Neural progenitor cell (in vitro differentiated cells): ENCODE data around the gene MPPED1. TPM values are rescaled to one million over a fixed set of nuclear protein-coding genes. Genes with fewer than 3 reads are reported as not detected.

Experiments used
- DNase-seq: peaks from one replicate; pipeline ENCODE4 v3.0.0-alpha.2; 2016; ENCODE audit warnings: low spot score
- H2AFZ ChIP-seq: fragments of 200-600 bp; sonication (generic); replicated peaks from 2 replicates; pipeline ENCODE4 v1.6.1; 2016; ENCODE audit warnings: antibody characterized with exemption
- H3F3A ChIP-seq: fragments of 200-600 bp; sonication (generic); 2 replicates; pipeline ENCODE4 v1.6.1; 2016; ENCODE audit warnings: antibody characterized with exemption, low read depth
- H3K27ac ChIP-seq: fragments of 200-600 bp; sonication (generic); 2 replicates; pipeline ENCODE4 v1.5.1; 2016; ENCODE audit warnings: mild to moderate bottlenecking
- H3K27me3 ChIP-seq: fragments of 200-600 bp; sonication (generic); 2 replicates; pipeline ENCODE4 v1.6.1; 2016; ENCODE audit warnings: mild to moderate bottlenecking, moderate library complexity
- H3K36me3 ChIP-seq: fragments of 200-600 bp; sonication (generic); 2 replicates; pipeline ENCODE4 v1.5.1; 2016
- H3K4me1 ChIP-seq: fragments of 200-600 bp; sonication (generic); 2 replicates; pipeline ENCODE4 v1.6.1; 2016; ENCODE audit warnings: mixed run types
- H3K4me2 ChIP-seq: fragments of 200-600 bp; sonication (generic); 2 replicates; pipeline ENCODE4 v1.6.1; 2016
- H3K4me3 ChIP-seq: fragments of 200-600 bp; sonication (generic); 2 replicates; pipeline ENCODE4 v1.5.1; 2016
- H3K79me2 ChIP-seq: fragments of 200-600 bp; sonication (generic); 2 replicates; pipeline ENCODE4 v1.6.1; 2016; ENCODE audit warnings: low read depth
- H3K9ac ChIP-seq: fragments of 200-600 bp; sonication (generic); 2 replicates; pipeline ENCODE4 v1.6.1; 2016
- H3K9me3 ChIP-seq: fragments of 200-600 bp; sonication (generic); 2 replicates; pipeline ENCODE4 v1.5.1; 2016; ENCODE audit warnings: low read depth
- H4K20me1 ChIP-seq: fragments of 200-600 bp; sonication (generic); 2 replicates; pipeline ENCODE4 v1.6.1; 2016; ENCODE audit warnings: low read depth
- H3K27ac Mint-ChIP-seq: 3 replicates; pipeline ENCODE4 v1.8.0; 2021; ENCODE audit warnings: mixed read lengths
- H3K27me3 Mint-ChIP-seq: 2 replicates; pipeline ENCODE4 v1.8.0; 2022; ENCODE audit warnings: low read depth, mild to moderate bottlenecking, inconsistent platforms, moderate library complexity, mixed read lengths; ENCODE audit not compliant: insufficient read depth
- H3K36me3 Mint-ChIP-seq: 3 replicates; pipeline ENCODE4 v1.8.0; 2021; ENCODE audit warnings: mixed read lengths
- H3K4me1 Mint-ChIP-seq: 3 replicates; pipeline ENCODE4 v1.8.0; 2021; ENCODE audit warnings: mixed read lengths
- H3K4me3 Mint-ChIP-seq: 3 replicates; pipeline ENCODE4 v1.8.0; 2021; ENCODE audit warnings: mild to moderate bottlenecking, moderate library complexity, mixed read lengths
- H3K9me3 Mint-ChIP-seq: 3 replicates; pipeline ENCODE4 v1.8.0; 2020; ENCODE audit warnings: mixed read lengths
- EZH2 ChIP-seq: fragments of 200-600 bp; sonication (generic); IDR thresholded peaks from 2 replicates; pipeline ENCODE4 v1.6.1; 2017; ENCODE audit warnings: antibody characterized with exemption, mild to moderate bottlenecking, moderate library complexity
- EZH2phosphoT487 ChIP-seq: fragments of 200-600 bp; sonication (generic); IDR thresholded peaks from 2 replicates; pipeline ENCODE4 v1.6.1; 2017; ENCODE audit warnings: antibody characterized with exemption
- total RNA-seq: library from RNA; depleted of rRNA; stranded (reverse); fragments of >200 nt; gene quantifications from 2 replicates; pipeline ENCODE4 v1.2.3, GENCODE V29; 2015; ENCODE audit warnings: low replicate concordance
- TF ChIP-seq, protein P1 (sequence below): fragments of 200-600 bp; sonication (generic); IDR thresholded peaks from 2 replicates; pipeline ENCODE4 v1.5.1; 2017; ENCODE audit warnings: antibody characterized with exemption, mild to moderate bottlenecking

Gene MPPED1
- total RNA-seq, 1 donor from 2014 or later: 2.0 TPM

DNA sequence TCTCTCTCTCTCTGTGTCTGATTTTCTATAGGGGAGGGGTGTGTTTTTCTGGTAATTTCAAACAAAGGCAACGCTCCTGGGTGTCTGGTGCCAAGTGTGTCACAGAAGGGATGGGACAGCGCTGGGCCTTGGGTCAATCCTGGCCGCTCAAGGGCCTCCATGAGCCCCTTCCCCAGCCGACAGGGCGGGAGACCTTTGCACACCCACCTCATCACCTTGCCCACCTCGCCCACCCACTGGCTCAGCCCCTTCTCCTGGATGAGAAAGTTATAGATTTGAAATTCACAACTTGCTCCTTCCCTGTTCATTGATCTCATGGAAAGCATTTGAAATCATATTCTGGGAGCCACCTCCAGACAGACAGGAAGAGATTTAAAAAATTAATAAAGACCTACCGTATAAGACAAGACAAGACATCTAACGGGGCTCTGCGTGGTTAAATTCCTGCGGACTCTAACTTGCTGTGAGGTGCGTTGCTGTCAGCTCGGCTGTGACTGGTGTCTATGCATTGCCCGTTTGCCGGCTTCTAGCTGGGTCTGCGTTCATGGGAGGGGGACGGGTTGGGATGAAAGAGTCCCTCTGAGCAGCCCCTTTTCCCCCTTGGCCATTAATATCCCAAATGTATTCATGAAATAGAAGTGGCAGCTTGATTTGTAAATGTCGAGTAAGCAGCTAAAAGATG is 27.0 kb downstream of the MPPED1 start:
- no peaks in the 10 kb centered on the region for H3K27me3 ChIP-seq
- H3K36me3 Mint-ChIP-seq: no peaks in the 10 kb centered on the region
- no peak for TF ChIP-seq EZH2phosphoT487
- no peak for TF ChIP-seq EZH2
- TF ChIP-seq, protein P1, sequence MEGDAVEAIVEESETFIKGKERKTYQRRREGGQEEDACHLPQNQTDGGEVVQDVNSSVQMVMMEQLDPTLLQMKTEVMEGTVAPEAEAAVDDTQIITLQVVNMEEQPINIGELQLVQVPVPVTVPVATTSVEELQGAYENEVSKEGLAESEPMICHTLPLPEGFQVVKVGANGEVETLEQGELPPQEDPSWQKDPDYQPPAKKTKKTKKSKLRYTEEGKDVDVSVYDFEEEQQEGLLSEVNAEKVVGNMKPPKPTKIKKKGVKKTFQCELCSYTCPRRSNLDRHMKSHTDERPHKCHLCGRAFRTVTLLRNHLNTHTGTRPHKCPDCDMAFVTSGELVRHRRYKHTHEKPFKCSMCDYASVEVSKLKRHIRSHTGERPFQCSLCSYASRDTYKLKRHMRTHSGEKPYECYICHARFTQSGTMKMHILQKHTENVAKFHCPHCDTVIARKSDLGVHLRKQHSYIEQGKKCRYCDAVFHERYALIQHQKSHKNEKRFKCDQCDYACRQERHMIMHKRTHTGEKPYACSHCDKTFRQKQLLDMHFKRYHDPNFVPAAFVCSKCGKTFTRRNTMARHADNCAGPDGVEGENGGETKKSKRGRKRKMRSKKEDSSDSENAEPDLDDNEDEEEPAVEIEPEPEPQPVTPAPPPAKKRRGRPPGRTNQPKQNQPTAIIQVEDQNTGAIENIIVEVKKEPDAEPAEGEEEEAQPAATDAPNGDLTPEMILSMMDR: no peak
- no peak for DNase-seq
- no peak overlapping the region for H2AFZ ChIP-seq
- no peak overlapping the region for H3K9ac ChIP-seq
- H3K79me2 ChIP-seq: no peaks in the 10 kb centered on the region
- H3K4me1 ChIP-seq: peaks cover 14% of the 10 kb centered on the region
- no peaks in the 10 kb centered on the region for H4K20me1 ChIP-seq
- no peak overlapping the region for H3K4me3 Mint-ChIP-seq
- no peak overlapping the region for H3K4me3 ChIP-seq
- no peaks in the 10 kb centered on the region for H3K9me3 ChIP-seq
- no peaks in the 10 kb centered on the region for H3F3A ChIP-seq
- H3K36me3 ChIP-seq: no peaks in the 10 kb centered on the region
- peaks cover 35% of the 10 kb centered on the region for H3K27me3 Mint-ChIP-seq
- H3K9me3 Mint-ChIP-seq: no peaks in the 10 kb centered on the region
- no peak overlapping the region for H3K27ac Mint-ChIP-seq
- no peak overlapping the region for H3K27ac ChIP-seq
- H3K4me2 ChIP-seq: no peak overlapping the region
- peaks cover 30% of the 10 kb centered on the region for H3K4me1 Mint-ChIP-seq

DNA sequence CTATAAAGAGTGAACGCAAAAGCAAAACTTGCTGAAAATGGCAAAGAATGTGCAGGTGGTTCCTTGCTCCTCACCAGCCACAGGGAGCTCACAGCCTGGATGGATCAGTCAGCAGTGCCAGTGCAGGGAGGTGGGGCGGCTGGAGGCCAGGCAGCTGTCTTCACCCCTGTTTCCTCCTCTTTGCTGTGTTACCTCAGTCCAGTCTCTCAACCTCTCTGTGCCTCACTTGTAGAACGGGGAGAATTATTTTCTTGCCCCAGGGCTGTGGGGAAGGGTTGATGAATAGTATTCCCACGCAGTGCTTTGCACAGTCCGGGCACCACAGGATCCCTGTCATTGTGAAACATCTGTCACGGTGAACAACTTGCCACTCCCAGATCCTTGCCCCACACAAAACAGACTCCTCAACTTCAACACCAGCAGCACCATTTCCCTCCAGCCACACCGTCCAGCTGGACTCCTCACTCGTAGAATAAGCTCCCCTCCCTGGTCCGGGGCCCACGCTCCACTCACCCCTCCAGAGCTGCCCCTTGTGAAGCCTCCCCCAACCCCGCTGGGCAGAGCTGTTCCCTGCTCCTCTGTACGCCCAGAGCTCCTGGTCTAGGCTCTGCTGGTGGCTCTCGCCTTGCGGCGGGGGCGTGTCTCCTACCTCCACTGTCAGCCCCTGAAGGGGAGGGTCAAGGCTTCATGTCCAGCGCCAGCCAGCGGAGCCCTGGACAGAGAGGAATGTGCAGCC is 27.7 kb downstream of the MPPED1 start:
- no peak for TF ChIP-seq EZH2
- TF ChIP-seq, protein P1: no peak
- TF ChIP-seq EZH2phosphoT487: no peak
- no peak overlapping the region for H3K4me3 ChIP-seq
- peak overlapping the region; percentile 21 for H3K4me3 Mint-ChIP-seq
- no peaks in the 10 kb centered on the region for H3K36me3 ChIP-seq
- H3F3A ChIP-seq: no peaks in the 10 kb centered on the region
- no peaks in the 10 kb centered on the region for H3K9me3 ChIP-seq
- no peak for DNase-seq
- H3K4me1 Mint-ChIP-seq: peaks cover 27% of the 10 kb centered on the region
- no peak overlapping the region for H3K4me2 ChIP-seq
- H3K79me2 ChIP-seq: no peaks in the 10 kb centered on the region
- peak overlapping the region; percentile 69 for H3K27ac Mint-ChIP-seq
- no peak overlapping the region for H3K9ac ChIP-seq
- H3K36me3 Mint-ChIP-seq: no peaks in the 10 kb centered on the region
- H3K4me1 ChIP-seq: peaks cover 11% of the 10 kb centered on the region
- peaks cover 31% of the 10 kb centered on the region for H3K27me3 Mint-ChIP-seq
- no peaks in the 10 kb centered on the region for H3K27me3 ChIP-seq
- H4K20me1 ChIP-seq: no peaks in the 10 kb centered on the region
- no peaks in the 10 kb centered on the region for H3K9me3 Mint-ChIP-seq
- no peak overlapping the region for H2AFZ ChIP-seq
- no peak overlapping the region for H3K27ac ChIP-seq

DNA sequence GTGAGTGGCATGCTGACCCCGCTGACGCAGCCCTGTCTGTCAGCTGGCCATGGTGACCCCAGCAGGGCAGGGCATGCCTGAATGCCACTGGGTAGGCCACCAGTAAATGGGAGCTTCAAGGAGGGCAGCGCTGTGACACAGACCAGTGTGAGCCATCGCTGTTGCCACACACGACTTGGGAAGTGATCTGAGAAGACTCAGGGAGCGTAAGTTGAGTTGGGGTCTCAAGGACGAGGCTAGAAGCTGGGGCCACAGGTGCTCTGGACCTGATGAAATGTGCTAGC is 28.2 kb downstream of the MPPED1 start:
- Mint-ChIP-seq H3K36me3 (no peaks in the 10 kb centered on the region), H3K27me3 (peaks cover 31% of the 10 kb centered on the region), H3K9me3 (no peaks in the 10 kb centered on the region), H3K4me1 (peaks cover 27% of the 10 kb centered on the region), H3K27ac (no peak overlapping the region), H3K4me3 (no peak overlapping the region)
- no peak overlapping the region for H3K27ac ChIP-seq
- no peaks in the 10 kb centered on the region for H4K20me1 ChIP-seq
- no peaks in the 10 kb centered on the region for H3F3A ChIP-seq
- H3K9me3 ChIP-seq: no peaks in the 10 kb centered on the region
- H3K4me2 ChIP-seq: no peak overlapping the region
- no peak for DNase-seq
- no peak overlapping the region for H2AFZ ChIP-seq
- no peaks in the 10 kb centered on the region for H3K27me3 ChIP-seq
- H3K36me3 ChIP-seq: no peaks in the 10 kb centered on the region
- H3K9ac ChIP-seq: no peak overlapping the region
- H3K4me1 ChIP-seq: peaks cover 11% of the 10 kb centered on the region
- H3K79me2 ChIP-seq: no peaks in the 10 kb centered on the region
- H3K4me3 ChIP-seq: no peak overlapping the region
- TF ChIP-seq EZH2phosphoT487: no peak
- TF ChIP-seq, protein P1: no peak
- no peak for TF ChIP-seq EZH2
